NCI-H82 treated with DMSO at 0.1 percent for 48 hours (cell line): ENCODE measurements around the gene NBEAL1.
"Not testable (repeated sequence)": the region's sequence is repeated elsewhere in the genome, so short reads cannot be mapped to it uniquely, and the experiment has no call there.

ENCODE experiments used
- DNase-seq: peaks from one replicate; lab custom pipeline; 2025; ENCODE audit not compliant: unreplicated experiment; lab: John Stamatoyannopoulos, UW

Gene NBEAL1

GRCh38 chr2:203038586-203038985 lies 23.9 kb downstream of the NBEAL1 start:
- DNase-seq, result no peak

GRCh38 chr2:203039211-203039610 lies 24.5 kb downstream of the NBEAL1 start:
- not testable (repeated sequence) for DNase-seq

GRCh38 chr2:203040966-203041521 lies 26.4 kb downstream of the NBEAL1 start:
- no peak for DNase-seq

- no peak for DNase-seq
Measured at GRCh38 chr2:203042178-203042577, 27.5 kb downstream of the NBEAL1 start.

- DNase-seq, result no peak
Measured at GRCh38 chr2:203043226-203043625, 28.6 kb downstream of the NBEAL1 start.

- DNase-seq, result no peak
Measured at GRCh38 chr2:203045867-203046266, 31.2 kb downstream of the NBEAL1 start.

- no peak for DNase-seq
Measured at GRCh38 chr2:203052539-203052938, 37.9 kb downstream of the NBEAL1 start.

- no peak for DNase-seq
Measured at GRCh38 chr2:203059567-203060240, 45.0 kb downstream of the NBEAL1 start.

GRCh38 chr2:203061346-203061745 lies 46.7 kb downstream of the NBEAL1 start:
- no peak for DNase-seq

- no peak for DNase-seq
Measured at GRCh38 chr2:203062126-203062525, 47.5 kb downstream of the NBEAL1 start.

GRCh38 chr2:203066519-203067091 lies 51.9 kb downstream of the NBEAL1 start:
- not testable (repeated sequence) for DNase-seq

- DNase-seq, result no peak
Measured at GRCh38 chr2:203070701-203071100, 56.0 kb downstream of the NBEAL1 start.

GRCh38 chr2:203071148-203071547 lies 56.5 kb downstream of the NBEAL1 start:
- DNase-seq, result no peak

- DNase-seq, result no peak
Measured at GRCh38 chr2:203072371-203072770, 57.7 kb downstream of the NBEAL1 start.

- DNase-seq, result no peak
Measured at GRCh38 chr2:203077451-203077850, 62.8 kb downstream of the NBEAL1 start.

- DNase-seq, result no peak
Measured at GRCh38 chr2:203080447-203081045, 65.9 kb downstream of the NBEAL1 start.

GRCh38 chr2:203083328-203083727 lies 68.7 kb downstream of the NBEAL1 start:
- no peak for DNase-seq

- not testable (repeated sequence) for DNase-seq
Measured at GRCh38 chr2:203086381-203086780, 71.7 kb downstream of the NBEAL1 start.

GRCh38 chr2:203090721-203091120 lies 76.0 kb downstream of the NBEAL1 start:
- not testable (repeated sequence) for DNase-seq

- DNase-seq, result no peak
Measured at GRCh38 chr2:203097735-203098134, 83.1 kb downstream of the NBEAL1 start.

GRCh38 chr2:203102357-203102756 lies 87.7 kb downstream of the NBEAL1 start:
- DNase-seq, result not testable (repeated sequence)

GRCh38 chr2:203104273-203104672 lies 89.6 kb downstream of the NBEAL1 start:
- no peak for DNase-seq
